ENCODE results near the gene RALGAPB. TPM values are rescaled to one million over a fixed set of nuclear protein-coding genes. Genes with fewer than 3 reads are reported as not detected.

RALGAPB gene
- total and polyA plus RNA-seq, 2 of the 13 experiments (the other 11 are each of a cell fraction or from before 2014, with no cell fraction given), result 17.6 to 30.6 TPM

GRCh38 chr20:38519426-38519825, 46.8 kb downstream of the RALGAPB start (continued):
- no peak for TF ChIP-seq ARNTL (CRISPR knock-in tag; IDR thresholded peaks at IDR 0.05)
- TF ChIP-seq ZNF343 (CRISPR knock-in tag; IDR thresholded peaks at IDR 0.05), result no peak

GRCh38 chr20:38520261-38520660, 47.6 kb downstream of the RALGAPB start:
- peaks cover 30 to 67% of the 10 kb centered on the region in 2 experiments for H3K36me3 ChIP-seq (replicated peaks in 1 of 2; ENCODE audit: control insufficient read depth in 1 of 2, insufficient read depth in 2 of 2, low read length in 2 of 2)

More at GRCh38 chr20:38520261-38520660, 47.6 kb downstream of the RALGAPB start:
- DNase-seq (ENCODE audit: low spot score) (no peak), FAIRE-seq (no peak), ATAC-seq (no peak)
- Histone ChIP-seq H3K9ac (ENCODE audit: insufficient read depth, low read depth, low read length) (no peak overlapping the region), H3K4me2 (ENCODE audit: low read depth, low read length) (no peak overlapping the region), H3K79me2 (ENCODE audit: insufficient read depth, low read length) (no peaks in the 10 kb centered on the region), H3K27ac (ENCODE audit: extremely low read length, insufficient read depth, low read length) (no peak overlapping the region), H3K4me3 (replicated peaks in 1 of 3; ENCODE audit: insufficient read depth in 1 of 3, low read depth in 2 of 3, low read length in 3 of 3) (no peak overlapping the region), H2AFZ (ENCODE audit: low read length) (no peak overlapping the region), H3K4me1 (ENCODE audit: insufficient read depth, low read length) (no peaks in the 10 kb centered on the region), H3K9me3 (ENCODE audit: low read length) (no peaks in the 10 kb centered on the region), H4K20me1 (ENCODE audit: insufficient read depth, low read length) (no peaks in the 10 kb centered on the region), H3K27me3 (ENCODE audit: control insufficient read depth in 1 of 2, insufficient read depth in 2 of 2, low read length in 2 of 2) (no peaks in the 10 kb centered on the region)
- no TSS peak for BruUV-seq (replicated peaks)
- ChIA-PET POLR2A (interaction anchor here (0.6 to 0.7 kb wide), 2 partner anchors 14 to 39 kb away, joined by 3 to 4 read pairs; no protein-coding TSS in a partner anchor), CTCF (ENCODE audit: low intra/inter-chr PET ratio, low total read pairs) (no interaction called here)
- no peak for TF ChIP-seq PAF1 (CRISPR knock-in tag; IDR thresholded peaks at IDR 0.05)
- no peak for TF ChIP-seq ZNF234 (CRISPR knock-in tag; conservative IDR thresholded peaks at IDR 0.05)
- no peak for TF ChIP-seq ZNF616 (CRISPR knock-in tag; IDR thresholded peaks at IDR 0.05; ENCODE audit: low read depth)
- no peak for TF ChIP-seq TSC22D2 (CRISPR knock-in tag; IDR thresholded peaks at IDR 0.05; ENCODE audit: borderline replicate concordance)
- no peak for TF ChIP-seq RXRA (CRISPR knock-in tag; IDR thresholded peaks at IDR 0.05)
- TF ChIP-seq AHR (CRISPR knock-in tag; IDR thresholded peaks at IDR 0.05), result no peak
- no peak for TF ChIP-seq ZNF83 (CRISPR knock-in tag; IDR thresholded peaks at IDR 0.05; ENCODE audit: borderline replicate concordance)
- TF ChIP-seq ZNF530 (CRISPR knock-in tag; IDR thresholded peaks at IDR 0.05; ENCODE audit: low read depth), result no peak
- no peak for TF ChIP-seq RORA (CRISPR knock-in tag; IDR thresholded peaks at IDR 0.05)
- TF ChIP-seq ZNF335 (CRISPR knock-in tag; IDR thresholded peaks at IDR 0.05), result no peak
- TF ChIP-seq BORCS8-MEF2B (CRISPR knock-in tag; IDR thresholded peaks at IDR 0.05), result no peak
- no peak for TF ChIP-seq ZNF10 (CRISPR knock-in tag; IDR thresholded peaks at IDR 0.05; ENCODE audit: borderline replicate concordance, low read depth)
- TF ChIP-seq ZNF207 (IDR thresholded peaks at IDR 0.05; ENCODE audit: borderline replicate concordance), result no peak
- no peak for TF ChIP-seq MYC (CRISPR knock-in tag; IDR thresholded peaks at IDR 0.05; ENCODE audit: borderline replicate concordance)
- no peak for TF ChIP-seq RELA (CRISPR knock-in tag; IDR thresholded peaks at IDR 0.05)
- TF ChIP-seq ATF5 (CRISPR knock-in tag; IDR thresholded peaks at IDR 0.05; ENCODE audit: low read depth), result no peak
- intact Hi-C loops (cut with micrococcal nuclease; ENCODE audit: unreplicated experiment), result no loop called here
- in situ Hi-C loops (cut with HindIII; ENCODE audit: extremely low pct_ligation_motif_present, low pct_unique_long_range_greater_than_20kb), result no loop called here
